Activated CD8-positive, alpha-beta memory T cell treated with anti-CD3 and anti-CD28 coated beads, Interleukin-2, amount 10 ng/mL, durations not matched to agents 7 days and 5 days (primary cell): Measurements from ENCODE around the gene CD93. TPM values are rescaled to one million over a fixed set of nuclear protein-coding genes. Genes with fewer than 3 reads are reported as not detected.

Source experiments
- ATAC-seq: fragments of 150-1000 bp; cut with Tn5 transposase; one replicate; pipeline ENCODE4 v1.10.0; 2021; ENCODE audit warnings: moderate library complexity
- CTCF ChIA-PET: fragments of 350-600 bp; sonication (Branson Sonifier 250); formaldehyde crosslinking; loops from one replicate; lab custom pipeline; 2021; ENCODE audit warnings: antibody characterized with exemption; lab: Charles Lee
- DNase-seq: peaks from one replicate; pipeline ENCODE4 v3.0.0-alpha.2; 2020
- H3K27ac Mint-ChIP-seq: one replicate; pipeline ENCODE4 v1.8.0; 2021; ENCODE audit warnings: mild to moderate bottlenecking, mixed read lengths
- H3K27me3 Mint-ChIP-seq: one replicate; pipeline ENCODE4 v1.8.0; 2021; ENCODE audit warnings: mixed read lengths
- H3K36me3 Mint-ChIP-seq: one replicate; pipeline ENCODE4 v1.8.0; 2021; ENCODE audit warnings: mild to moderate bottlenecking, mixed read lengths
- H3K4me1 Mint-ChIP-seq: one replicate; pipeline ENCODE4 v1.8.0; 2021; ENCODE audit warnings: mixed read lengths
- H3K4me3 Mint-ChIP-seq: one replicate; pipeline ENCODE4 v1.8.0; 2021; ENCODE audit warnings: mild to moderate bottlenecking, moderate library complexity, mixed read lengths
- H3K9me3 Mint-ChIP-seq: one replicate; pipeline ENCODE4 v1.8.0; 2022; ENCODE audit warnings: low read depth, mixed read lengths
- total RNA-seq, 2 experiments: library from RNA; stranded (reverse); gene quantifications; one replicate each; pipeline ENCODE4 v1.2.3, GENCODE V29; 2021

Gene CD93
- total RNA-seq = 1 to 10 TPM in 1 of 2 experiments, under 1 TPM in 1; 0.54 to 1.6 TPM

GRCh38 chr20:23086056-23086566 lies at the start of gene CD93:
CD93 (minus strand) TSS chr20:23086324; CDS start chr20:23086192, 132 bp downstream.
- CTCF ChIA-PET = interaction anchor here (1.2 to 1.7 kb wide), 3 partner anchors 36 to 149 kb away, joined by 3 to 4 read pairs (median 3); no protein-coding TSS in a partner anchor
- DNase-seq (peak; percentile 69), ATAC-seq (peak; percentile 96)
- no peaks in the 10 kb centered on the region for H3K9me3 Mint-ChIP-seq
- peak within 1 kb of the TSS; percentile 33 for H3K4me3 Mint-ChIP-seq
- H3K27ac Mint-ChIP-seq = peak within 1 kb of the TSS; percentile 81
- peaks cover 7% of the 10 kb centered on the region for H3K27me3 Mint-ChIP-seq
- no peaks in the 10 kb centered on the region for H3K36me3 Mint-ChIP-seq
- H3K4me1 Mint-ChIP-seq = peaks cover 18% of the 10 kb centered on the region

GRCh38 chr20:23133560-23133998 lies 47.5 kb upstream of the CD93 start:
- CTCF ChIA-PET = interaction anchor here (0.9 kb wide), 2 partner anchors 38 to 47 kb away, joined by 3 read pairs; partner anchors contain the start of gene CD93
- H3K27me3 Mint-ChIP-seq = peaks cover 2% of the 10 kb centered on the region
- no peaks in the 10 kb centered on the region for H3K36me3 Mint-ChIP-seq
- H3K9me3 Mint-ChIP-seq = no peaks in the 10 kb centered on the region
- H3K4me3 Mint-ChIP-seq = no peak overlapping the region
- DNase-seq (no peak), ATAC-seq (no peak)
- peaks cover 3% of the 10 kb centered on the region for H3K4me1 Mint-ChIP-seq
- H3K27ac Mint-ChIP-seq = no peak overlapping the region

GRCh38 chr20:23132930-23133559 lies 46.9 kb upstream of the CD93 start:
- Mint-ChIP-seq H3K36me3 (no peaks in the 10 kb centered on the region), H3K4me3 (no peak overlapping the region), H3K27ac (no peak overlapping the region), H3K9me3 (no peaks in the 10 kb centered on the region), H3K4me1 (peaks cover 3% of the 10 kb centered on the region), H3K27me3 (no peaks in the 10 kb centered on the region)
- ATAC-seq = no peak
- CTCF ChIA-PET = interaction anchor here (0.9 kb wide), 2 partner anchors 37 to 47 kb away, joined by 3 read pairs; partner anchors contain the start of gene CD93
- no peak for DNase-seq

GRCh38 chr20:23132293-23132929 lies 46.3 kb upstream of the CD93 start:
- peaks cover 3% of the 10 kb centered on the region for H3K4me1 Mint-ChIP-seq
- H3K4me3 Mint-ChIP-seq = no peak overlapping the region
- no peak for DNase-seq
- H3K36me3 Mint-ChIP-seq = no peaks in the 10 kb centered on the region
- H3K27ac Mint-ChIP-seq = no peak overlapping the region
- CTCF ChIA-PET = no interaction called here
- ATAC-seq = no peak
- H3K27me3 Mint-ChIP-seq = no peaks in the 10 kb centered on the region
- H3K9me3 Mint-ChIP-seq = no peaks in the 10 kb centered on the region

- H3K36me3 Mint-ChIP-seq = no peaks in the 10 kb centered on the region
- peaks cover 3% of the 10 kb centered on the region for H3K4me1 Mint-ChIP-seq
- no peaks in the 10 kb centered on the region for H3K27me3 Mint-ChIP-seq
- no peak overlapping the region for H3K27ac Mint-ChIP-seq
- no peak overlapping the region for H3K4me3 Mint-ChIP-seq
- H3K9me3 Mint-ChIP-seq = no peaks in the 10 kb centered on the region
- CTCF ChIA-PET = no interaction called here
- ATAC-seq (no peak), DNase-seq (no peak)
Observed at GRCh38 chr20:23131766-23132165, 45.6 kb upstream of the CD93 start.

GRCh38 chr20:23130622-23131140 lies 44.6 kb upstream of the CD93 start:
- Mint-ChIP-seq H3K9me3 (no peaks in the 10 kb centered on the region), H3K4me3 (no peak overlapping the region), H3K36me3 (no peaks in the 10 kb centered on the region), H3K27ac (no peak overlapping the region), H3K4me1 (peaks cover 3% of the 10 kb centered on the region), H3K27me3 (no peaks in the 10 kb centered on the region)
- ATAC-seq (no peak), DNase-seq (no peak)
- CTCF ChIA-PET = no interaction called here

- peaks cover 3% of the 10 kb centered on the region for H3K4me1 Mint-ChIP-seq
- no peak overlapping the region for H3K27ac Mint-ChIP-seq
Observed at GRCh38 chr20:23129891-23130621, 43.9 kb upstream of the CD93 start.

GRCh38 chr20:23129266-23129665 lies 43.1 kb upstream of the CD93 start:
- ATAC-seq = no peak
- Mint-ChIP-seq H3K4me1 (peaks cover 3% of the 10 kb centered on the region), H3K9me3 (no peaks in the 10 kb centered on the region), H3K27ac (no peak overlapping the region), H3K36me3 (no peaks in the 10 kb centered on the region), H3K27me3 (no peaks in the 10 kb centered on the region), H3K4me3 (no peak overlapping the region)
- CTCF ChIA-PET = no interaction called here
- DNase-seq = no peak

More at GRCh38 chr20:23129891-23130621, 43.9 kb upstream of the CD93 start:
- no peak for ATAC-seq
- Mint-ChIP-seq H3K27me3 (no peaks in the 10 kb centered on the region), H3K36me3 (no peaks in the 10 kb centered on the region), H3K4me3 (no peak overlapping the region), H3K9me3 (no peaks in the 10 kb centered on the region)
- no peak for DNase-seq
- CTCF ChIA-PET = no interaction called here

GRCh38 chr20:23128461-23129125 lies 42.5 kb upstream of the CD93 start:
- DNase-seq (no peak), ATAC-seq (no peak)
- Mint-ChIP-seq H3K4me1 (peaks cover 3% of the 10 kb centered on the region), H3K9me3 (no peaks in the 10 kb centered on the region), H3K27me3 (peaks cover 2% of the 10 kb centered on the region), H3K36me3 (no peaks in the 10 kb centered on the region), H3K27ac (no peak overlapping the region), H3K4me3 (no peak overlapping the region)
- CTCF ChIA-PET = interaction anchor here (1.0 kb wide), 1 partner anchor 31 kb away, joined by 3 read pairs; no protein-coding TSS in a partner anchor

- H3K27ac Mint-ChIP-seq = no peak overlapping the region
- H3K4me1 Mint-ChIP-seq = peaks cover 3% of the 10 kb centered on the region
- H3K9me3 Mint-ChIP-seq = no peaks in the 10 kb centered on the region
- ATAC-seq = no peak
- no peaks in the 10 kb centered on the region for H3K36me3 Mint-ChIP-seq
- H3K4me3 Mint-ChIP-seq = no peak overlapping the region
- H3K27me3 Mint-ChIP-seq = peaks cover 2% of the 10 kb centered on the region
- no peak for DNase-seq
- CTCF ChIA-PET = interaction anchor here (1.0 kb wide), 1 partner anchor 31 kb away, joined by 3 read pairs; no protein-coding TSS in a partner anchor
Observed at GRCh38 chr20:23127506-23128279, 41.6 kb upstream of the CD93 start.

GRCh38 chr20:23126281-23127061 lies 40.3 kb upstream of the CD93 start:
- Mint-ChIP-seq H3K4me3 (no peak overlapping the region), H3K4me1 (no peaks in the 10 kb centered on the region), H3K27me3 (peaks cover 2% of the 10 kb centered on the region), H3K36me3 (no peaks in the 10 kb centered on the region), H3K9me3 (no peaks in the 10 kb centered on the region), H3K27ac (no peak overlapping the region)
- DNase-seq = no peak
- ATAC-seq = no peak
- CTCF ChIA-PET = no interaction called here
